Pancreas (tissue), 10 donors: ENCODE measurements around the gene GCLC. TPM values are rescaled to one million over a fixed set of nuclear protein-coding genes. Genes with fewer than 3 reads are reported as not detected.
"Not testable (repeated sequence)": the region's sequence is repeated elsewhere in the genome, so short reads cannot be mapped to it uniquely, and the experiment has no call there.

ENCODE experiments used
- ATAC-seq, 4 donors: fragments of 200-7000 bp; cut with Tn5 transposase; one replicate each; pipeline versions ENCODE4 v1.8.0 to v1.9.1; 2020; ENCODE audit warnings: mild to moderate bottlenecking in 4 of 4, moderate library complexity in 4 of 4
- DNase-seq, 6 donors: peaks; one replicate each; pipeline ENCODE4 v3.0.0-alpha.2; 2020
- FAIRE-seq: peaks from 2 replicates; lab custom pipeline; 2012; peaks lifted over from hg19 to GRCh38; lab: Jason Lieb, UNC
- H3K27ac ChIP-seq, 4 donors: fragments of 200-600 bp; sonication (generic); 1 replicate in 3 of 4; 2 replicates in 1 of 4; pipeline versions ENCODE4 v1.5.0 to v1.8.0; 2020
- H3K27me3 ChIP-seq, 4 donors: fragments of 200-600 bp; one replicate each; pipeline ENCODE4 v1.8.0; 2021
- H3K36me3 ChIP-seq, 3 donors: fragments of 200-600 bp; sonication (generic) in 1 of 3; one replicate each; pipeline versions ENCODE4 v1.5.0 to v1.8.0; 2020 to 2021
- H3K4me1 ChIP-seq, 3 donors: fragments of 200-600 bp; one replicate each; pipeline ENCODE4 v1.8.0; 2021
- H3K4me3 ChIP-seq, 4 donors: fragments of 200-600 bp; sonication (generic) in 2 of 4; one replicate each; pipeline versions ENCODE4 v1.5.0 to v1.8.0; 2020 to 2021
- H3K9me3 ChIP-seq, 4 donors: fragments of 200-600 bp; one replicate each; pipeline ENCODE4 v1.8.0; 2021
- WGBS, 2 donors: extraction: QIAGEN DNeasy Blood & Tissue Kit; methylation state at CpG; one replicate each; pipeline ENCODE4 v1.1.7; 2013; 5-methylcytosine and 5-hydroxymethylcytosine counted together
- intact Hi-C, 3 donors: fragments of 100-400 bp; cut with DNase I; formaldehyde crosslinking; loops; one replicate each; pipeline versions ENCODE4 v1.11.1 to v1.14.2; 2022
- polyA plus RNA-seq, 2 donors: library from polyadenylated mRNA; stranded (reverse); fragments of 200-250 nt; gene quantifications; one replicate each; pipeline ENCODE4 v1.2.3, GENCODE V29; 2013
- total RNA-seq, 6 donors: library from RNA; stranded (reverse); fragmentation: NEBNext Ultra II Directional in 4 of 6; extraction: Animal tissue kit (Norgen Biotek cat#: 25700) in 4 of 6; gene quantifications; one replicate each; pipeline versions ENCODE4 v1.2.1 to v1.2.4, GENCODE V29; 2021 to 2023
- TF ChIP-seq, protein P1 (sequence below), 4 donors: fragments of 200-600 bp; sonication (generic) in 3 of 4; IDR thresholded peaks; one replicate each; pipeline versions ENCODE4 v1.5.0 to v1.8.0; 2021; ENCODE audit warnings: antibody characterized with exemption in 4 of 4
- donor health status: healthy with polysubstance abuse.
- donor health status: DM: no; HTN: no; CAD: no; lungs with moderate emphysema.
- donor health status: DM: no; HTN: no; CAD: no.
- donor health status: control.
- donor health status: control.
- donor health status: Bipolar disorder and iron deficiency.
- donor health status: DM: yes; HTN: yes; CAD: no.
- donor health status: DM: no; HTN: no; CAD: no.
- donor health status: DM: no; HTN: no; CAD: no.
- donor health status: DM: yes; HTN: yes; CAD: no.

The GCLC gene
- total and polyA plus RNA-seq, 8 donors, result 5.9 to 29.5 (median 16.8) TPM

- H3K27ac ChIP-seq, result peak overlapping the region in 1 of 4 donors; percentile 17
- DNase-seq (no peak), FAIRE-seq (no peak), ATAC-seq (peak; percentile 43 to 89 (median 80))
- H3K9me3 ChIP-seq, result no peaks in the 10 kb centered on the region
- intact Hi-C loops, result no loop called here
- TF ChIP-seq, protein P1, sequence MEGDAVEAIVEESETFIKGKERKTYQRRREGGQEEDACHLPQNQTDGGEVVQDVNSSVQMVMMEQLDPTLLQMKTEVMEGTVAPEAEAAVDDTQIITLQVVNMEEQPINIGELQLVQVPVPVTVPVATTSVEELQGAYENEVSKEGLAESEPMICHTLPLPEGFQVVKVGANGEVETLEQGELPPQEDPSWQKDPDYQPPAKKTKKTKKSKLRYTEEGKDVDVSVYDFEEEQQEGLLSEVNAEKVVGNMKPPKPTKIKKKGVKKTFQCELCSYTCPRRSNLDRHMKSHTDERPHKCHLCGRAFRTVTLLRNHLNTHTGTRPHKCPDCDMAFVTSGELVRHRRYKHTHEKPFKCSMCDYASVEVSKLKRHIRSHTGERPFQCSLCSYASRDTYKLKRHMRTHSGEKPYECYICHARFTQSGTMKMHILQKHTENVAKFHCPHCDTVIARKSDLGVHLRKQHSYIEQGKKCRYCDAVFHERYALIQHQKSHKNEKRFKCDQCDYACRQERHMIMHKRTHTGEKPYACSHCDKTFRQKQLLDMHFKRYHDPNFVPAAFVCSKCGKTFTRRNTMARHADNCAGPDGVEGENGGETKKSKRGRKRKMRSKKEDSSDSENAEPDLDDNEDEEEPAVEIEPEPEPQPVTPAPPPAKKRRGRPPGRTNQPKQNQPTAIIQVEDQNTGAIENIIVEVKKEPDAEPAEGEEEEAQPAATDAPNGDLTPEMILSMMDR (IDR thresholded peaks at IDR 0.05), result no peak
- H3K4me3 ChIP-seq, result no peak overlapping the region
- H3K36me3 ChIP-seq, result no peaks in the 10 kb centered on the region
- no peaks in the 10 kb centered on the region for H3K27me3 ChIP-seq
- 18 to 29% methylated on average over 3 of the region's 3 CpGs for WGBS, 2 donors
- peaks cover 0 to 15% (median 0%) of the 10 kb centered on the region in 3 donors for H3K4me1 ChIP-seq
Measured at GRCh38 chr6:53566755-53567154, 21.9 kb upstream of the GCLC start.

DNA sequence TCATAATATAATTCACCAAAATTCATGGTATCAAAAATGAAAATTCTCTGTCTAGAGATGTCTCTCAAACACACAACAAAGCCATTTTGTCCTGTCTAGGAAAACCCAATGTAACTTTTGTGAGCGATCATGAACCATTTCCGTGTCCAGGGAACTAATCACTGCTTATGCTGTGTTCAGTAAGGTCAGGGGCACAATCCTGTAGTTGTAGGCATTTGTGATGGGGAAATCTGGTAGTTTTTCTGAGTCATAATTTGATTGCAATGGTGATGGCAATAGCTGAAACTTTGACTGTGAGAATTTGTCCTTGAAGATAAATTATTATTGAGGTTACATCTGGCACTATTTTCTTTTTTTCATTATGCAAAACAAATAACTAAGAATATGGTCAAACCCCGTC is 21.0 kb upstream of the GCLC start:
- TF ChIP-seq, protein P1 (IDR thresholded peaks at IDR 0.05), result no peak
- FAIRE-seq, result no peak
- Histone ChIP-seq H3K27ac (no peak overlapping the region), H3K36me3 (no peaks in the 10 kb centered on the region), H3K4me1 (peaks cover 0 to 15% (median 0%) of the 10 kb centered on the region in 3 donors), H3K9me3 (no peaks in the 10 kb centered on the region), H3K27me3 (no peaks in the 10 kb centered on the region), H3K4me3 (no peak overlapping the region)
- 80 to 82% methylated on average over 3 of the region's 3 CpGs for WGBS, 2 donors
- DNase-seq, result no peak
- peak in 2 of 4 donors; percentile 18 to 35 for ATAC-seq
- intact Hi-C loops, result no loop called here

- no peak for FAIRE-seq
- intact Hi-C loops, result no loop called here
- no peaks in the 10 kb centered on the region for H3K36me3 ChIP-seq
- no peak for ATAC-seq
- TF ChIP-seq, protein P1 (IDR thresholded peaks at IDR 0.05), result no peak
- no peak overlapping the region for H3K4me3 ChIP-seq
- no peak for DNase-seq
- 85 to 89% methylated on average over 2 of the region's 2 CpGs for WGBS, 2 donors
- H3K4me1 ChIP-seq, result peaks cover 0 to 15% (median 0%) of the 10 kb centered on the region in 3 donors
- no peaks in the 10 kb centered on the region for H3K9me3 ChIP-seq
- no peaks in the 10 kb centered on the region for H3K27me3 ChIP-seq
- no peak overlapping the region for H3K27ac ChIP-seq
Measured at GRCh38 chr6:53564401-53565065, 19.6 kb upstream of the GCLC start.

- H3K27ac ChIP-seq, result no peak overlapping the region
- TF ChIP-seq, protein P1 (IDR thresholded peaks at IDR 0.05), result no peak
- no peaks in the 10 kb centered on the region for H3K9me3 ChIP-seq
- intact Hi-C loops, result no loop called here
- DNase-seq (no peak), ATAC-seq (peak in 1 of 4 donors; percentile 23), FAIRE-seq (no peak)
- 79 to 82% methylated on average over 2 of the region's 2 CpGs for WGBS, 2 donors
- no peak overlapping the region for H3K4me3 ChIP-seq
- no peaks in the 10 kb centered on the region for H3K4me1 ChIP-seq
- H3K36me3 ChIP-seq, result no peaks in the 10 kb centered on the region
- H3K27me3 ChIP-seq, result no peaks in the 10 kb centered on the region
Measured at GRCh38 chr6:53556986-53557715, 12.2 kb upstream of the GCLC start.

DNA sequence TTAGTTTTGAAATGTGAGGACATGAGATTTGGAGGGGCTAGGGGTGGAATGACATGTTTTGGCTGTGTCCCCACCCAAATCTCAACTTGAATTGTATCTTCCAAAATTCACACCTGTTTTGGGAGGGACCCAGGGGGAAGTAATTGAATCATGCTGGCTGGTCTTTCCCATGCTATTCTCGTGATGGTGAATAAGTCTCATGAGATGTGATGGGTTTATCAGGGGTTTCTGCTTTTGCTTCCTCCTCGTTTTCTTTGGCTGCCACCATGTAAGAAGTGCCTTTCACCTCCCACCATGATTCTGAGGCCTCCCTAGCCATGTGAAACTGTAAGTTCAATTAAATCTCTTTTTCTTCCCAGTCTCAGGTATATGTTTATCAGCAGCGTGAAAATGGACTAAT is 8.7 kb upstream of the GCLC start:
- H3K36me3 ChIP-seq, H3K27ac ChIP-seq, FAIRE-seq, H3K27me3 ChIP-seq, H3K4me3 ChIP-seq, ATAC-seq, H3K4me1 ChIP-seq, H3K9me3 ChIP-seq, intact Hi-C loops, DNase-seq: not testable (repeated sequence)
- 81 to 89% methylated on average over 3 of the region's 3 CpGs for WGBS, 2 donors

- FAIRE-seq, ATAC-seq, intact Hi-C loops, H3K27ac ChIP-seq, H3K9me3 ChIP-seq, H3K4me3 ChIP-seq, H3K36me3 ChIP-seq, H3K4me1 ChIP-seq, H3K27me3 ChIP-seq, DNase-seq: not testable (repeated sequence)
- WGBS, 2 donors, result 70 to 77% methylated on average over 7 of the region's 7 CpGs
Measured at GRCh38 chr6:53551681-53552080, 6.8 kb upstream of the GCLC start.
